Measurements from ENCODE around the gene HORMAD2.

HORMAD2 gene

DNA sequence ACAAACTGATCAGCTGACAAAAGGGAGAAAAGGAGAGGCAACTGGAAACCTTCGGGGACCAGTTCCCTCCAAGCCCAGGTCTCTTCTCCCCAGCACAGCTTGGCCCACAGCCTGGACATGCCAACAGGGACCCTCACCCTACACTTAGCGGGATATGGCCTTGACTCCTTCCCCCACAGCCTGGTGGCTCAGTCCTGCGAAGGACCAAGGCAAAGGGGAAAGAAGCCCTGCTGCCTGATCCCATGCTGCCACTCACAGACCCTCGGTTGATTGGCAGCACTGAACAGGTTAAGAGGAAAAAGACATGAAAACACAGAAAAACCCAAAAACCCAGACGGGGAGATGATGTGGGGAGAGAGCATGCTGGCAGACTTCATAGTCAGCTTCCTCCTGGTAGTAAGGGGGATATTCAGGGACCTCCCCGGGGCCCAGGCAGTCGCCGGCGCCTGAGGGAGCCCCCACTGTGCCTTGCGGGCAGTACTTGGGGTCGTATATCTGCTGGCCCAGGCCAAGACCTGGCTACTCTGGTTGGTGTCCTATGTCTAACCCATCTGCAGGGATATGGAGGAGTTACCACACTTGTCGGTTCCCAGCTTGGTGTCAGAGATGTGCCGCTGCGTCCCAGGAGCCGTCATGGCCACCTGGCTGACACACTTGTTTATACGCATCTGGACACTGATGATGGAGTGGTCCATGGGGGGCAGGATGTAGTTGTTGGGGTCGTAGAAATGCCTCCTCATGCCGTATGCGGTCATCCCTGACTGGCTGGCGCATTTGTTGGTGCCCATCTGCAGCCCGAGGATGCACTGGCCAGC lies 34.2 kb upstream of the HORMAD2 start:
- no peak for TF ChIP-seq CTCF (IDR thresholded peaks at IDR 0.05)
- no peak for DNase-seq (ENCODE audit: low spot score)
- no peak overlapping the region for H3K27ac ChIP-seq
- H3K4me3 ChIP-seq, result no peak overlapping the region

GRCh38 chr22:30046716-30047363 lies 33.4 kb upstream of the HORMAD2 start:
- TF ChIP-seq CTCF (IDR thresholded peaks at IDR 0.05), result no peak
- no peak for DNase-seq (ENCODE audit: low spot score)
- H3K27ac ChIP-seq, result no peak overlapping the region

DNA sequence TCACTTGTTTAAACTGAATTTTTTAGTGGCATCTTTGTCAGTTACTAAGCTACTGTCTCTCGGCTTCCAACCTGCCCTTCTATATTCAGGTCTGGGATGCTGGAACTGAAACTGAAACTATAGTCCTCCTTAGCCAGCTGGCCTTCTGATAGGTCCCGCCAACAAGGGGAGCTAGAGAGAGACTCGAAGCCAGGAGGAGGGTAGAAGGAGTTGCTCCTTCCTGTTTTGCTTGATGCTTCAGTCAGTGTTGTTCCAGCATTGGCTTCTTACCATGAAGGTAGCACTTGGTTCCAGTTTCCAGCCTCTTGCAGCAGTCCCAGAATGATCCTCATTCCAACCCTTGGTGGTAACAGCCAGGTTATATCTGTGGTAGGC lies 32.9 kb upstream of the HORMAD2 start:
- no peak for TF ChIP-seq CTCF (IDR thresholded peaks at IDR 0.05)

More at GRCh38 chr22:30046716-30047363, 33.4 kb upstream of the HORMAD2 start:
- no peak overlapping the region for H3K4me3 ChIP-seq

DNA sequence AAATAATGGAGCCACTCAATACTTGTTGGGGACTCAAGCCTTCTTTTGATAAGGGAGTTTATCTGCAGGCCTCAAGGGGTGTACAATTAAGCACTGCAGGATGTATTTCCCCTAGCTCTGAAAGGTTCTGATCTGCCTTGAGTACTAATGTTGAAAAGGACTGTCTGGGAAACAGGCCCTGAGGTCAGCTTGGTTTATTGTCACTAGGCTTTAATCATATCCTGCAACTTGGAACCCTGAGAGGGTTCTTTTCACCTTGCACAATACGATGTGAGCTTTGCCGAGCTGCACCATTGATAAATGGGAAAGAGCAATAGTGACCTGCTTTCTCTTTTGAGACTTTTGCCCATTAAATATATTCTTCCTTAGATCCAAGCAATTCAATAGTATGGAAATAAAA lies 31.6 kb upstream of the HORMAD2 start:
- no peak for DNase-seq (ENCODE audit: low spot score)
- H3K27ac ChIP-seq, result no peak overlapping the region
- H3K4me3 ChIP-seq, result no peak overlapping the region
- TF ChIP-seq CTCF (IDR thresholded peaks at IDR 0.05), result no peak

More for the DNA sequence above, 32.9 kb upstream of the HORMAD2 start:
- Histone ChIP-seq H3K27ac (no peak overlapping the region), H3K4me3 (no peak overlapping the region)
- DNase-seq (ENCODE audit: low spot score), result no peak

GRCh38 chr22:30054067-30054763 lies 26.0 kb upstream of the HORMAD2 start:
- DNase-seq (ENCODE audit: low spot score), result no peak
- Histone ChIP-seq H3K4me3 (no peak overlapping the region), H3K27ac (no peak overlapping the region)
- no peak for TF ChIP-seq CTCF (IDR thresholded peaks at IDR 0.05)

DNA sequence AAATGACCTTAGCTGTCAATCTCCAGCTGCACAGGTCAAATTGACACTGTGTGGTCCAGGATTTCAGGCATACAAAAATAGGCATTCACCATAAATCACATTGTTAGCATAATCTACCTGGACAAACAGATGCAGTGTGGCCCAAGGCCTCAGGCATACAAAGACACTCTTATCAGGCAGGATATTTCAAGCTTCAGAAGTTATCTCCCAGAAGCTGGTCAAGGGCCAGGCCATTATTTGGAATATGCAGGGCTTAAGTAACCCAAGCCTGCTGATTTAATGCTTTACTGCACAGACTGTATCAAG lies 25.5 kb upstream of the HORMAD2 start:
- no peak for DNase-seq (ENCODE audit: low spot score)
- H3K4me3 ChIP-seq, result no peak overlapping the region
- no peak overlapping the region for H3K27ac ChIP-seq
- TF ChIP-seq CTCF (IDR thresholded peaks at IDR 0.05), result no peak

All from coronary artery (tissue), 2 donors.